HepG2 (cell line): Measurements from ENCODE around the gene MFGE8. TPM values are rescaled to one million over a fixed set of nuclear protein-coding genes. Genes with fewer than 3 reads are reported as not detected.
A peak's percentile ranks its signal among the peaks of the same experiment; 100 is the strongest.

Experiments
- CCDC6 ChIP-seq: sonication (generic); formaldehyde crosslinking; IDR thresholded peaks from 2 replicates; pipeline ENCODE4 v1.8.1; 2022; ENCODE audit warnings: mild to moderate bottlenecking, missing genetic modification reagents, moderate library complexity
- EZH2 ChIP-seq: conservative IDR thresholded peaks from 2 replicates; pipeline ENCODE4 v1.6.1; 2012; ENCODE audit warnings: mild to moderate bottlenecking, low read depth, low read length, moderate library complexity
- KAT7 ChIP-seq: IDR thresholded peaks from 2 replicates; pipeline ENCODE4 v1.6.1; 2018; ENCODE audit warnings: borderline replicate concordance, missing compliant biosample characterization
- PLRG1 ChIP-seq: fragments of 450-650 bp; conservative IDR thresholded peaks from 2 replicates; pipeline ENCODE4 v1.6.1; 2016
- SIN3A ChIP-seq: IDR thresholded peaks from 2 replicates; pipeline ENCODE4 v1.6.1; 2011; ENCODE audit warnings: low read depth, mild to moderate bottlenecking, control low read depth, low read length, borderline replicate concordance
- ZNF282 ChIP-seq: fragments of 450-650 bp; IDR thresholded peaks from 2 replicates; pipeline ENCODE4 v1.6.1; 2018; ENCODE audit not compliant: partially characterized antibody
- ZNF333 ChIP-seq: sonication (generic); formaldehyde crosslinking; IDR thresholded peaks from 2 replicates; pipeline ENCODE4 v1.4.0; 2020; ENCODE audit warnings: mild to moderate bottlenecking, missing genetic modification reagents, borderline replicate concordance
- ZNF510 ChIP-seq: sonication (generic); formaldehyde crosslinking; IDR thresholded peaks from 2 replicates; pipeline ENCODE4 v1.4.0; 2020; ENCODE audit warnings: low read depth, mild to moderate bottlenecking, missing genetic modification reagents
- ZNF816 ChIP-seq: sonication (generic); formaldehyde crosslinking; IDR thresholded peaks from 2 replicates; pipeline ENCODE4 v1.8.0; 2022; ENCODE audit warnings: missing genetic modification reagents, mild to moderate bottlenecking, borderline replicate concordance
- ZNF841 ChIP-seq: sonication (generic); formaldehyde crosslinking; IDR thresholded peaks from 2 replicates; pipeline ENCODE4 v1.8.1; 2023; ENCODE audit warnings: missing genetic modification reagents, borderline replicate concordance
- polyA plus RNA-seq, 8 experiments: library from polyadenylated mRNA; depleted of rRNA in 3 of 8; stranded (reverse) in 7 of 8; unstranded in 1 of 8; fragments of >200 nt; fragmentation: Illumina TruSeq in 4 of 8; extraction: Trizol in 4 of 8; gene quantifications; 2 replicates each; pipeline versions ENCODE4 v1.2.1 to v1.2.3, GENCODE V29; 2011 to 2016; ENCODE audit warnings: low read depth in 4 of 8, missing spikeins in 1 of 8, mixed read lengths in 1 of 8; ENCODE audit not compliant: insufficient read depth in 1 of 8
- total RNA-seq, 5 experiments: library from RNA; depleted of rRNA; stranded (reverse); fragments of >200 nt; fragmentation: Illumina TruSeq; extraction: Trizol; gene quantifications; 2 replicates each; pipeline ENCODE4 v1.2.3, GENCODE V29; 2016; ENCODE audit warnings: low read depth in 1 of 5
- TF ChIP-seq, protein P1 (sequence below): sonication (generic); formaldehyde crosslinking; IDR thresholded peaks from 2 replicates; pipeline ENCODE4 v1.5.1; 2020; ENCODE audit warnings: mild to moderate bottlenecking, missing genetic modification reagents, moderate library complexity

The MFGE8 gene
- total and polyA plus RNA-seq, 2 of the 13 experiments (the other 11 are each of a cell fraction or from before 2014, with no cell fraction given) = 3.4 to 22.1 TPM

GRCh38 chr15:88913017-88913849 lies at the start of gene MFGE8 (continued):
- TF ChIP-seq, protein P1, sequence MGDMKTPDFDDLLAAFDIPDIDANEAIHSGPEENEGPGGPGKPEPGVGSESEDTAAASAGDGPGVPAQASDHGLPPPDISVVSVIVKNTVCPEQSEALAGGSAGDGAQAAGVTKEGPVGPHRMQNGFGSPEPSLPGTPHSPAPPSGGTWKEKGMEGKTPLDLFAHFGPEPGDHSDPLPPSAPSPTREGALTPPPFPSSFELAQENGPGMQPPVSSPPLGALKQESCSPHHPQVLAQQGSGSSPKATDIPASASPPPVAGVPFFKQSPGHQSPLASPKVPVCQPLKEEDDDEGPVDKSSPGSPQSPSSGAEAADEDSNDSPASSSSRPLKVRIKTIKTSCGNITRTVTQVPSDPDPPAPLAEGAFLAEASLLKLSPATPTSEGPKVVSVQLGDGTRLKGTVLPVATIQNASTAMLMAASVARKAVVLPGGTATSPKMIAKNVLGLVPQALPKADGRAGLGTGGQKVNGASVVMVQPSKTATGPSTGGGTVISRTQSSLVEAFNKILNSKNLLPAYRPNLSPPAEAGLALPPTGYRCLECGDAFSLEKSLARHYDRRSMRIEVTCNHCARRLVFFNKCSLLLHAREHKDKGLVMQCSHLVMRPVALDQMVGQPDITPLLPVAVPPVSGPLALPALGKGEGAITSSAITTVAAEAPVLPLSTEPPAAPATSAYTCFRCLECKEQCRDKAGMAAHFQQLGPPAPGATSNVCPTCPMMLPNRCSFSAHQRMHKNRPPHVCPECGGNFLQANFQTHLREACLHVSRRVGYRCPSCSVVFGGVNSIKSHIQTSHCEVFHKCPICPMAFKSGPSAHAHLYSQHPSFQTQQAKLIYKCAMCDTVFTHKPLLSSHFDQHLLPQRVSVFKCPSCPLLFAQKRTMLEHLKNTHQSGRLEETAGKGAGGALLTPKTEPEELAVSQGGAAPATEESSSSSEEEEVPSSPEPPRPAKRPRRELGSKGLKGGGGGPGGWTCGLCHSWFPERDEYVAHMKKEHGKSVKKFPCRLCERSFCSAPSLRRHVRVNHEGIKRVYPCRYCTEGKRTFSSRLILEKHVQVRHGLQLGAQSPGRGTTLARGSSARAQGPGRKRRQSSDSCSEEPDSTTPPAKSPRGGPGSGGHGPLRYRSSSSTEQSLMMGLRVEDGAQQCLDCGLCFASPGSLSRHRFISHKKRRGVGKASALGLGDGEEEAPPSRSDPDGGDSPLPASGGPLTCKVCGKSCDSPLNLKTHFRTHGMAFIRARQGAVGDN (CRISPR knock-in tag) = peak; percentile 76
- TF ChIP-seq ZNF510 (CRISPR knock-in tag) (no peak), CCDC6 (CRISPR knock-in tag) (no peak), ZNF841 (no peak), SIN3A (no peak), KAT7 (CRISPR knock-in tag) (no peak), ZNF282 (no peak), PLRG1 (no peak), ZNF333 (CRISPR knock-in tag) (no peak), ZNF816 (CRISPR knock-in tag) (no peak), EZH2 (0 out of 2 replicates have a peak, but pooled peaks have one; percentile 38)
